HepG2 (cell line): ENCODE results near the gene TEX19. TPM values are rescaled to one million over a fixed set of nuclear protein-coding genes. Genes with fewer than 3 reads are reported as not detected.
A peak's percentile ranks its signal among the peaks of the same experiment; 100 is the strongest.

Experiments used
- AGO1 ChIP-seq: fragments of 200-400 bp; formaldehyde crosslinking; IDR thresholded peaks from 2 replicates; pipeline ENCODE4 v1.6.1; 2017; ENCODE audit warnings: mild to moderate bottlenecking, low read depth, low read length, moderate library complexity; ENCODE audit not compliant: poor library complexity, severe bottlenecking
- ARNT ChIP-seq: fragments of 450-650 bp; IDR thresholded peaks from 2 replicates; pipeline ENCODE4 v1.6.1; 2017
- CHCHD3 ChIP-seq: sonication (generic); formaldehyde crosslinking; IDR thresholded peaks from 2 replicates; pipeline ENCODE4 v1.8.0; 2022; ENCODE audit warnings: mild to moderate bottlenecking, missing genetic modification reagents, moderate library complexity
- EEA1 ChIP-seq: sonication (generic); formaldehyde crosslinking; IDR thresholded peaks from 2 replicates; pipeline ENCODE4 v1.5.1; 2020; ENCODE audit warnings: mild to moderate bottlenecking, missing genetic modification reagents, borderline replicate concordance
- IRF2 ChIP-seq: IDR thresholded peaks from 2 replicates; pipeline ENCODE4 v1.6.1; 2018; ENCODE audit warnings: missing genetic modification reagents, missing compliant biosample characterization
- JDP2 ChIP-seq: sonication (generic); formaldehyde crosslinking; IDR thresholded peaks from 2 replicates; pipeline ENCODE4 v1.8.1; 2022; ENCODE audit warnings: missing genetic modification reagents, borderline replicate concordance
- KLF12 ChIP-seq: sonication (generic); formaldehyde crosslinking; IDR thresholded peaks from 2 replicates; pipeline ENCODE4 v1.4.0; 2020; ENCODE audit warnings: missing genetic modification reagents, borderline replicate concordance
- MED8 ChIP-seq: sonication (generic); formaldehyde crosslinking; IDR thresholded peaks from 2 replicates; pipeline ENCODE4 v1.8.1; 2023; ENCODE audit warnings: mild to moderate bottlenecking, missing genetic modification reagents; ENCODE audit not compliant: insufficient replicate concordance
- RARG ChIP-seq: sonication (generic); formaldehyde crosslinking; IDR thresholded peaks from 2 replicates; pipeline ENCODE4 v1.4.0; 2020; ENCODE audit warnings: low read depth, mild to moderate bottlenecking, missing genetic modification reagents
- RCOR2 ChIP-seq: IDR thresholded peaks from 2 replicates; pipeline ENCODE4 v1.6.1; 2016; ENCODE audit warnings: missing biosample characterization, missing genetic modification reagents
- RELA ChIP-seq: sonication (generic); formaldehyde crosslinking; IDR thresholded peaks from 2 replicates; pipeline ENCODE4 v1.4.0; 2020; ENCODE audit warnings: missing genetic modification reagents
- SMAD9 ChIP-seq: sonication (generic); formaldehyde crosslinking; IDR thresholded peaks from 2 replicates; pipeline ENCODE4 v1.5.1; 2020; ENCODE audit warnings: mild to moderate bottlenecking, missing genetic modification reagents
- SP5 ChIP-seq: IDR thresholded peaks from 2 replicates; pipeline ENCODE4 v1.6.1; 2016; ENCODE audit warnings: low read depth, borderline replicate concordance
- ZC3H4 ChIP-seq: sonication (generic); formaldehyde crosslinking; IDR thresholded peaks from 2 replicates; pipeline ENCODE4 v1.4.0; 2020; ENCODE audit warnings: missing genetic modification reagents, borderline replicate concordance
- polyA plus RNA-seq, 8 experiments: library from polyadenylated mRNA; depleted of rRNA in 3 of 8; stranded (reverse) in 7 of 8; unstranded in 1 of 8; fragments of >200 nt; fragmentation: Illumina TruSeq in 4 of 8; extraction: Trizol in 4 of 8; gene quantifications; 2 replicates each; pipeline versions ENCODE4 v1.2.1 to v1.2.3, GENCODE V29; 2011 to 2016; ENCODE audit warnings: low read depth in 4 of 8, missing spikeins in 1 of 8, mixed read lengths in 1 of 8; ENCODE audit not compliant: insufficient read depth in 1 of 8
- total RNA-seq, 5 experiments: library from RNA; depleted of rRNA; stranded (reverse); fragments of >200 nt; fragmentation: Illumina TruSeq; extraction: Trizol; gene quantifications; 2 replicates each; pipeline ENCODE4 v1.2.3, GENCODE V29; 2016; ENCODE audit warnings: low read depth in 1 of 5
- TF ChIP-seq, protein P1 (sequence below): sonication (generic); formaldehyde crosslinking; IDR thresholded peaks from 2 replicates; pipeline ENCODE4 v1.4.0; 2020; ENCODE audit warnings: missing genetic modification reagents, mild to moderate bottlenecking, borderline replicate concordance
- TF ChIP-seq, protein P2 (sequence below): sonication (generic); formaldehyde crosslinking; IDR thresholded peaks from 2 replicates; pipeline ENCODE4 v1.4.0; 2020; ENCODE audit warnings: mild to moderate bottlenecking, missing genetic modification reagents
- TF ChIP-seq, protein P3 (sequence below): sonication (generic); formaldehyde crosslinking; conservative IDR thresholded peaks from 2 replicates; pipeline ENCODE4 v1.4.0; 2020; ENCODE audit warnings: missing genetic modification reagents
- TF ChIP-seq, protein P4 (sequence below): sonication (generic); formaldehyde crosslinking; IDR thresholded peaks from 2 replicates; pipeline ENCODE4 v1.5.1; 2020; ENCODE audit warnings: mild to moderate bottlenecking, missing genetic modification reagents, moderate library complexity

TEX19 gene
- total and polyA plus RNA-seq, 2 of the 13 experiments (the other 11 are each of a cell fraction or from before 2014, with no cell fraction given) = 1.3 to 6.0 TPM

DNA sequence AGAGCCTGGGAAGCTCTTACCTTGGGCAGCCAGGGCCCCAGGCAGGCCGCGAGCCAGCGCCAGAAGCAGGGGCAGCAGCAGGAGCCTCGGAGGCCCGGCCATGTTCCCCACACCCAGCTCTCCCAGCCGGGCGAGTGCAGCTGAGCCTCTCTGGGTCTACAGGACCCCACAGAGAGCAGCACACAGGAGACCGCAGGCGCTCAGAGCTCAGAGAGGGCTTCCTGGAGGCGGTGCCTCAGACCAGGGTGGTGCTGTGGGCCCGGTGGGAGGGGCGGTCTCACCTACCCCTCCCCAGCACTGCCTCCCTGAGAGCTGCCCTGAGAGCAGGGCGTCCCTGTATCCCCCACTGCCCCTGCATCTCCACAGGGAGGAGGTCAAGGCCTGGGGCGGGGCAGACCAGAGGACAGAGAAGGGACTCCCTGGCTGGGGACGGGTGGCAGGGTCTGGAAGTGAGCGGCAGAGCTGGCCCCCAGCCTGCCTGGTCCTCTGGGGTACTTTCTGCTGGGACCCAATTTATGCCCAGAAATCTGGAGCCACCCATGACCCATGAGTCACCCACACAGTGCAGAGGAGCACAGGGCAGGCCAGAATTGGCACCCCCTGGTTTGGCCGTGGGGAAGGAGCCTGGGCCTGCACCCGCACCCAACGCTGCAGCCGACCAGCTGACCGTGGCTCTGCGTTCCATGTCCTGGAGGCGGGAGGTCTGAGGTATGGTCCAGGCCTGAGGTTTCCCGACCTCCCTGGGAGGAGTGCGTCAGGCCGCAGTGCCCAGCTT lies 41.5 kb upstream of the TEX19 start, which contains the start of gene CD7 (continued):
- TF ChIP-seq, protein P1, sequence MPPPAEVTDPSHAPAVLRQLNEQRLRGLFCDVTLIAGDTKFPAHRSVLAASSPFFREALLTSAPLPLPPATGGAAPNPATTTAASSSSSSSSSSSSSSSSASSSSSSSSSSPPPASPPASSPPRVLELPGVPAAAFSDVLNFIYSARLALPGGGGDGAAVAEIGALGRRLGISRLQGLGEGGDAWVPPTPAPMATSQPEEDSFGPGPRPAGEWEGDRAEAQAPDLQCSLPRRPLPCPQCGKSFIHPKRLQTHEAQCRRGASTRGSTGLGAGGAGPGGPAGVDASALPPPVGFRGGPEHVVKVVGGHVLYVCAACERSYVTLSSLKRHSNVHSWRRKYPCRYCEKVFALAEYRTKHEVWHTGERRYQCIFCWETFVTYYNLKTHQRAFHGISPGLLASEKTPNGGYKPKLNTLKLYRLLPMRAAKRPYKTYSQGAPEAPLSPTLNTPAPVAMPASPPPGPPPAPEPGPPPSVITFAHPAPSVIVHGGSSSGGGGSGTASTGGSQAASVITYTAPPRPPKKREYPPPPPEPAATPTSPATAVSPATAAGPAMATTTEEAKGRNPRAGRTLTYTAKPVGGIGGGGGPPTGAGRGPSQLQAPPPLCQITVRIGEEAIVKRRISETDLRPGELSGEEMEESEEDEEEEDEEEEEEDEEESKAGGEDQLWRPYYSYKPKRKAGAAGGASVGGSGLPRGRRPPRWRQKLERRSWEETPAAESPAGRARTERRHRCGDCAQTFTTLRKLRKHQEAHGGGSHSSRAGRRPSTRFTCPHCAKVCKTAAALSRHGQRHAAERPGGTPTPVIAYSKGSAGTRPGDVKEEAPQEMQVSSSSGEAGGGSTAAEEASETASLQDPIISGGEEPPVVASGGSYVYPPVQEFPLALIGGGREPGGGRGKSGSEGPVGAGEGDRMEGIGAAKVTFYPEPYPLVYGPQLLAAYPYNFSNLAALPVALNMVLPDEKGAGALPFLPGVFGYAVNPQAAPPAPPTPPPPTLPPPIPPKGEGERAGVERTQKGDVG (CRISPR knock-in tag) = no peak
- TF ChIP-seq IRF2 (CRISPR knock-in tag) (peak; percentile 48; the same call in 1 of the 2 replicates), KLF12 (peak; percentile 55; the same call in 1 of the 2 replicates), RARG (CRISPR knock-in tag) (0 out of 2 replicates have a peak, but pooled peaks have one; percentile 48), MED8 (peak; percentile 70), AGO1 (peak; percentile 78), JDP2 (CRISPR knock-in tag) (no peak), SMAD9 (0 out of 2 replicates have a peak, but pooled peaks have one; percentile 15), EEA1 (CRISPR knock-in tag) (no peak), RELA (CRISPR knock-in tag) (0 out of 2 replicates have a peak, but pooled peaks have one; percentile 85), ARNT (no peak), RCOR2 (CRISPR knock-in tag) (peak; percentile 74; the same call in 1 of the 2 replicates), ZC3H4 (CRISPR knock-in tag) (0 out of 2 replicates have a peak, but pooled peaks have one; percentile 16), CHCHD3 (CRISPR knock-in tag) (no peak), SP5 (CRISPR knock-in tag) (peak; percentile 96)
- TF ChIP-seq, protein P2, sequence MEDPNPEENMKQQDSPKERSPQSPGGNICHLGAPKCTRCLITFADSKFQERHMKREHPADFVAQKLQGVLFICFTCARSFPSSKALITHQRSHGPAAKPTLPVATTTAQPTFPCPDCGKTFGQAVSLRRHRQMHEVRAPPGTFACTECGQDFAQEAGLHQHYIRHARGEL (CRISPR knock-in tag) = peak; percentile 53; the same call in 1 of the 2 replicates
- TF ChIP-seq, protein P3, sequence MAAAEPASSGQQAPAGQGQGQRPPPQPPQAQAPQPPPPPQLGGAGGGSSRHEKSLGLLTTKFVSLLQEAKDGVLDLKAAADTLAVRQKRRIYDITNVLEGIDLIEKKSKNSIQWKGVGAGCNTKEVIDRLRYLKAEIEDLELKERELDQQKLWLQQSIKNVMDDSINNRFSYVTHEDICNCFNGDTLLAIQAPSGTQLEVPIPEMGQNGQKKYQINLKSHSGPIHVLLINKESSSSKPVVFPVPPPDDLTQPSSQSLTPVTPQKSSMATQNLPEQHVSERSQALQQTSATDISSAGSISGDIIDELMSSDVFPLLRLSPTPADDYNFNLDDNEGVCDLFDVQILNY (CRISPR knock-in tag) = no peak
- TF ChIP-seq, protein P4, sequence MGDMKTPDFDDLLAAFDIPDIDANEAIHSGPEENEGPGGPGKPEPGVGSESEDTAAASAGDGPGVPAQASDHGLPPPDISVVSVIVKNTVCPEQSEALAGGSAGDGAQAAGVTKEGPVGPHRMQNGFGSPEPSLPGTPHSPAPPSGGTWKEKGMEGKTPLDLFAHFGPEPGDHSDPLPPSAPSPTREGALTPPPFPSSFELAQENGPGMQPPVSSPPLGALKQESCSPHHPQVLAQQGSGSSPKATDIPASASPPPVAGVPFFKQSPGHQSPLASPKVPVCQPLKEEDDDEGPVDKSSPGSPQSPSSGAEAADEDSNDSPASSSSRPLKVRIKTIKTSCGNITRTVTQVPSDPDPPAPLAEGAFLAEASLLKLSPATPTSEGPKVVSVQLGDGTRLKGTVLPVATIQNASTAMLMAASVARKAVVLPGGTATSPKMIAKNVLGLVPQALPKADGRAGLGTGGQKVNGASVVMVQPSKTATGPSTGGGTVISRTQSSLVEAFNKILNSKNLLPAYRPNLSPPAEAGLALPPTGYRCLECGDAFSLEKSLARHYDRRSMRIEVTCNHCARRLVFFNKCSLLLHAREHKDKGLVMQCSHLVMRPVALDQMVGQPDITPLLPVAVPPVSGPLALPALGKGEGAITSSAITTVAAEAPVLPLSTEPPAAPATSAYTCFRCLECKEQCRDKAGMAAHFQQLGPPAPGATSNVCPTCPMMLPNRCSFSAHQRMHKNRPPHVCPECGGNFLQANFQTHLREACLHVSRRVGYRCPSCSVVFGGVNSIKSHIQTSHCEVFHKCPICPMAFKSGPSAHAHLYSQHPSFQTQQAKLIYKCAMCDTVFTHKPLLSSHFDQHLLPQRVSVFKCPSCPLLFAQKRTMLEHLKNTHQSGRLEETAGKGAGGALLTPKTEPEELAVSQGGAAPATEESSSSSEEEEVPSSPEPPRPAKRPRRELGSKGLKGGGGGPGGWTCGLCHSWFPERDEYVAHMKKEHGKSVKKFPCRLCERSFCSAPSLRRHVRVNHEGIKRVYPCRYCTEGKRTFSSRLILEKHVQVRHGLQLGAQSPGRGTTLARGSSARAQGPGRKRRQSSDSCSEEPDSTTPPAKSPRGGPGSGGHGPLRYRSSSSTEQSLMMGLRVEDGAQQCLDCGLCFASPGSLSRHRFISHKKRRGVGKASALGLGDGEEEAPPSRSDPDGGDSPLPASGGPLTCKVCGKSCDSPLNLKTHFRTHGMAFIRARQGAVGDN = peak; percentile 84
